ENCODE data around the gene GSX2. TPM values are rescaled to one million over a fixed set of nuclear protein-coding genes. Genes with fewer than 3 reads are reported as not detected.

GSX2 gene
- total RNA-seq, 2 donors from 2014 or later: not detected

- ATAC-seq (ENCODE audit: insufficient number of reproducible peaks, low FRiP score, low read depth): no peak
- no peak overlapping the region for H3K4me3 ChIP-seq
- no peak for TF ChIP-seq CTCF (IDR thresholded peaks at IDR 0.05)
- no peak for DNase-seq (ENCODE audit: low spot score)
- no peaks in the 10 kb centered on the region for H3K9me3 ChIP-seq
- H3K27me3 ChIP-seq (replicated peaks; ENCODE audit: insufficient read depth): no peaks in the 10 kb centered on the region
- no peak overlapping the region for H3K27ac ChIP-seq
- no peaks in the 10 kb centered on the region for H3K36me3 ChIP-seq
- peaks cover 22 to 31% of the 10 kb centered on the region in 2 donors for H3K4me1 ChIP-seq (ENCODE audit: control insufficient read depth in 1 of 2, low read depth in 2 of 2)
Observed at GRCh38 chr4:54098375-54098774, 1.6 kb upstream of the GSX2 start.

DNA sequence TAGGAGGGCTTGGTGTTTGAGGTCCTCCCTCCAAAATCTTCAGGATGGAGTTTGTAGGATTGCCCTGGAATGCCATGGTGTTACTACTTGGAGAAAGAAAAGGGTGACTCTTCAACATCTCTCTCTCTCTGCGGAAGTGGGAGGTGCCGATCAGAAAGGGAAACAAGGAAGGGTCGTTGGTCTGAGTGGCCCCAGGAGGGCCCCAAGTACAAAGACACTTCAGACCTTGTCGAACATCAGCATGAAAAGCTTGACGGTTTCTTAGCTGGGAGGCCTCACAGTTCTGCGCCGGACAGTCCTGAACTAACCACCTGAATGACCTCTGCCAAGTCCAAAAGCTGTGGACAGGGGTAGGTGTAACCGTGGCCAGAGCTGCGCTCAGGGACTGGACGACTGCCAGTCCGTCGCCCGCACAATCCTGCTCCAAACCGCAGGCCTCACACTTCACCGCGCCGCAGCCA is 646 bp upstream of the GSX2 start:
- TF ChIP-seq CTCF (IDR thresholded peaks at IDR 0.05): no peak
- H3K27ac ChIP-seq: no peak overlapping the region
- peaks cover 22 to 41% of the 10 kb centered on the region in 2 donors for H3K4me1 ChIP-seq (ENCODE audit: control insufficient read depth in 1 of 2, low read depth in 2 of 2)
- DNase-seq (ENCODE audit: low spot score) (no peak), ATAC-seq (ENCODE audit: insufficient number of reproducible peaks, low FRiP score, low read depth) (no peak)
- no peaks in the 10 kb centered on the region for H3K36me3 ChIP-seq
- no peaks in the 10 kb centered on the region for H3K27me3 ChIP-seq (replicated peaks; ENCODE audit: insufficient read depth)
- H3K9me3 ChIP-seq: no peaks in the 10 kb centered on the region
- peak overlapping the region; percentile 71 for H3K4me3 ChIP-seq

DNA sequence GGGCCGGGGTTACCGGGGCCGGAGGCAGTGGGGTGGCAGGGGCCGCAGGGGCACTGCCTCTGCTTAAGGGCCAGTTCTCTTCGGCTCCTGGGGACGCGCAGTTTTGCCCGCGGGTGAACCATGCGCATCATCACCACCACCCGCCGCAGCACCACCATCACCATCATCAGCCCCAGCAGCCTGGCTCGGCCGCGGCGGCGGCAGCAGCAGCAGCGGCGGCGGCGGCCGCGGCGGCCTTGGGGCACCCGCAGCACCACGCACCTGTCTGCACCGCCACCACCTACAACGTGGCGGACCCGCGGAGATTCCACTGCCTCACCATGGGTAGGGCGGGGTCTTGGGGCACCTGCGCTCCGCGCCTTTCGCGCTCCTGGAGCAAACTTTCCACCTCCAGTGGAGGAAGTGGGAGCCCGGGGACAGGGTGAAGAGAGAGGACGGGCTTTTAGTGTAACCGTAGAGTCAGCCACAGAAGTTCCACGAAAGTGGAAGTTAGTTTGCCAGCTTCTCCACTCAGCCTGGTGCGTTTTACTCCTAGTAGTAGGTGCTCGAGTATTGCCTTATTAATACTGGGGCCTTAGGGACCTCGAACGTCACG is 729 bp downstream of the GSX2 start:
- no peaks in the 10 kb centered on the region for H3K27me3 ChIP-seq (replicated peaks; ENCODE audit: insufficient read depth)
- no peak for ATAC-seq (ENCODE audit: insufficient number of reproducible peaks, low FRiP score, low read depth)

DNA sequence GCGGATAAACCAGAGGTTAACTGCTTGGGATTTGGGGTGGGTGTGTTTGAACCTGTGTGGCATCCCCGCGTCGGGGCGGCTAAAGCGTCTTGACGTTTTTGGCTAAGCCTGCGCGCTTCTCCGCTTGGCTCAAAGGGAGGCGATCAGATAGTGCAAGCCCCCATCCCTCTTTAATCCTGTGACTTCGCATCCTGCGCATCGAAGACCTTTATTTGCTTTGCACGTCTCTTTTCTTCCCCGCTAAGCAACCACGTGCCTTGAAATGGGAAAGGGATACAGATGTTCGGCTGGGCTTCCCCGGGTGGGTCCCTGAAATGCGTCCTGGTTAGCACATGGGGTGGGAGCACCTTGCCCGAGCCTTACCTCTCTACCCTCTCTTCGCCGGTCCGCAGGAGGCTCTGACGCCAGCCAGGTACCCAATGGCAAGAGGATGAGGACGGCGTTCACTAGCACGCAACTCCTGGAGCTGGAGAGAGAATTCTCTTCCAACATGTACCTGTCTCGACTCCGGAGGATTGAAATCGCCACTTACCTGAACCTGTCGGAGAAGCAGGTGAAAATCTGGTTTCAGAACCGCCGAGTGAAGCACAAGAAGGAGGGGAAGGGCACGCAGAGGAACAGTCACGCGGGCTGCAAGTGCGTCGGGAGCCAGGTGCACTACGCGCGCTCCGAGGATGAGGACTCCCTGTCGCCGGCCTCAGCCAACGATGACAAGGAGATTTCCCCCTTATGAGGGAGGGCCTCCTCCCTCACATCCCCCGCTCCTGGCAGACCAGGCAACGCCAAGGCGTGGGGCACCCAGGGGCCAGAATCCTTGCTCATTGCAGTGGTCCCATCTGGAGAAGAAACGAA is 1.5 kb downstream of the GSX2 start:
- Histone ChIP-seq H3K27ac (no peak overlapping the region), H3K9me3 (no peaks in the 10 kb centered on the region), H3K36me3 (no peaks in the 10 kb centered on the region), H3K4me3 (peak overlapping the region; percentile 71), H3K27me3 (replicated peaks; ENCODE audit: insufficient read depth) (no peaks in the 10 kb centered on the region), H3K4me1 (ENCODE audit: control insufficient read depth in 1 of 2, low read depth in 2 of 2) (peaks cover 22 to 42% of the 10 kb centered on the region in 2 donors)
- no peak for DNase-seq (ENCODE audit: low spot score)
- ATAC-seq (ENCODE audit: insufficient number of reproducible peaks, low FRiP score, low read depth): no peak
- TF ChIP-seq CTCF (IDR thresholded peaks at IDR 0.05): no peak

More for the DNA sequence above, 729 bp downstream of the GSX2 start:
- H3K27ac ChIP-seq: no peak overlapping the region
- no peak for TF ChIP-seq CTCF (IDR thresholded peaks at IDR 0.05)
- no peak for DNase-seq (ENCODE audit: low spot score)
- peaks cover 22 to 42% of the 10 kb centered on the region in 2 donors for H3K4me1 ChIP-seq (ENCODE audit: control insufficient read depth in 1 of 2, low read depth in 2 of 2)
- no peaks in the 10 kb centered on the region for H3K36me3 ChIP-seq
- H3K9me3 ChIP-seq: no peaks in the 10 kb centered on the region
- peak overlapping the region; percentile 71 for H3K4me3 ChIP-seq

DNA sequence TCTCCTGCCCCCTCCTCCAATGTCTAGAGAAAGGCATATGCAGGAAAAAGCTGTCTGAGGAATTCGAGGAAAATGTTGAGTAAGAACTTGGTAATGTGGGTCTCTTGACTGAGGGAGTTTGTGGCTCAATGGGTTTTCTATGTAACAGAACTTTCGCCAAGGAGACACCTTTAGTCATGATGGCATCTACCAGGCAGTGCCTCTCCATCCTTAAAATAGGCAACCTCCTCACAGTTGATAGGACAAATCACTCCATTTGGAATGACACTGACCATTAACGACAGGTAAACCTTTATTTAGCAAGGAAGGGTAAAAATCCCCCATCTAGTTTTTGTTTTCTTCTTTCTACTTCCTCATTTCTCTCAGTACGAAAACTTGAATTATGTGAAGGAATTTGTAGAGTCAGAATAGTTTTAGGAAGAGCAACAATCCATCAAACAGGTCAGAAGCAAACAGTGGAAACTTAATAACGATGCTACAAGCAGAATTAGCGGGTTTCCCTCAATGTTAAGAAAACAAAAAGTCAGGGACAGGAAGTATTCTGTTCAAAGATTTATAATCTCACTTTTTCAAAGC is 2.7 kb downstream of the GSX2 start:
- no peak for DNase-seq (ENCODE audit: low spot score)
- no peak overlapping the region for H3K27ac ChIP-seq
- TF ChIP-seq CTCF (IDR thresholded peaks at IDR 0.05): no peak
- H3K4me1 ChIP-seq (ENCODE audit: control insufficient read depth in 1 of 2, low read depth in 2 of 2): peaks cover 22 to 42% of the 10 kb centered on the region in 2 donors
- no peaks in the 10 kb centered on the region for H3K9me3 ChIP-seq
- no peaks in the 10 kb centered on the region for H3K36me3 ChIP-seq
- H3K27me3 ChIP-seq (replicated peaks; ENCODE audit: insufficient read depth): no peaks in the 10 kb centered on the region
- ATAC-seq (ENCODE audit: insufficient number of reproducible peaks, low FRiP score, low read depth): no peak
- no peak overlapping the region for H3K4me3 ChIP-seq
